ENCODE data around the gene CCDC6. TPM values are rescaled to one million over a fixed set of nuclear protein-coding genes. Genes with fewer than 3 reads are reported as not detected.
"Not testable (repeated sequence)": the region's sequence is repeated elsewhere in the genome, so short reads cannot be mapped to it uniquely, and the experiment has no call there.

Gene CCDC6
- total RNA-seq, 2 experiments from 2014 or later, result 9.5 to 25.4 TPM

GRCh38 chr10:59793919-59794318 lies 112.4 kb downstream of the CCDC6 start:
- TF ChIP-seq EZH2phosphoT487 (IDR thresholded peaks at IDR 0.05; ENCODE audit: borderline replicate concordance, low read depth, low read length), result no peak
- no peak for TF ChIP-seq CTCF (conservative IDR thresholded peaks at IDR 0.05; ENCODE audit: low read length)
- CTCF ChIA-PET (ENCODE audit: unreplicated experiment), result no interaction called here
- Histone ChIP-seq H3K36me3 (ENCODE audit: insufficient read depth, low read length) (peaks cover 70% of the 10 kb centered on the region), H3K4me3 (ENCODE audit: low read depth, low read length, poor library complexity, severe bottlenecking) (no peak overlapping the region), H3K9me3 (ENCODE audit: low read length) (no peaks in the 10 kb centered on the region), H2AFZ (ENCODE audit: low read length) (no peak overlapping the region), H4K20me1 (ENCODE audit: insufficient read depth, low read length) (no peaks in the 10 kb centered on the region), H3K4me1 (ENCODE audit: insufficient read depth, low read length, poor library complexity, severe bottlenecking) (no peaks in the 10 kb centered on the region), H3K27ac (ENCODE audit: low read depth, low read length, poor library complexity, severe bottlenecking) (no peak overlapping the region), H3K9me2 (ENCODE audit: insufficient read depth, low read length) (no peaks in the 10 kb centered on the region), H3K4me2 (ENCODE audit: low read length) (no peak overlapping the region), H3K79me2 (ENCODE audit: insufficient read depth, low read depth, low read length) (no peaks in the 10 kb centered on the region)
- no TSS peak for BruUV-seq (replicated peaks)
- POLR2A ChIA-PET, result interaction anchor here (0.7 kb wide), 2 partner anchors 416 to 457 kb away, joined by 3 read pairs; no protein-coding TSS in a partner anchor
- no peak for DNase-seq (ENCODE audit: low spot score)
- intact Hi-C loops (cut with micrococcal nuclease; ENCODE audit: unreplicated experiment), result no loop called here

- no peak for DNase-seq (ENCODE audit: low spot score)
- H3K9me2 ChIP-seq (ENCODE audit: insufficient read depth, low read length), result no peaks in the 10 kb centered on the region
- H3K4me1 ChIP-seq (ENCODE audit: insufficient read depth, low read length, poor library complexity, severe bottlenecking), result no peaks in the 10 kb centered on the region
- intact Hi-C loops (cut with micrococcal nuclease; ENCODE audit: unreplicated experiment), result no loop called here
- BruUV-seq (replicated peaks), result no TSS peak
- TF ChIP-seq CTCF (conservative IDR thresholded peaks at IDR 0.05; ENCODE audit: low read length) (no peak), EZH2phosphoT487 (IDR thresholded peaks at IDR 0.05; ENCODE audit: borderline replicate concordance, low read depth, low read length) (no peak)
- CTCF ChIA-PET (ENCODE audit: unreplicated experiment), result no interaction called here
- POLR2A ChIA-PET, result no interaction called here
- no peak overlapping the region for H3K27ac ChIP-seq (ENCODE audit: low read depth, low read length, poor library complexity, severe bottlenecking)
- no peaks in the 10 kb centered on the region for H3K79me2 ChIP-seq (ENCODE audit: insufficient read depth, low read depth, low read length)
- no peak overlapping the region for H2AFZ ChIP-seq (ENCODE audit: low read length)
- H3K4me3 ChIP-seq (ENCODE audit: low read depth, low read length, poor library complexity, severe bottlenecking), result no peak overlapping the region
- H3K36me3 ChIP-seq (ENCODE audit: insufficient read depth, low read length), result peaks cover 65% of the 10 kb centered on the region
- no peaks in the 10 kb centered on the region for H4K20me1 ChIP-seq (ENCODE audit: insufficient read depth, low read length)
- no peaks in the 10 kb centered on the region for H3K9me3 ChIP-seq (ENCODE audit: low read length)
- H3K4me2 ChIP-seq (ENCODE audit: low read length), result no peak overlapping the region
These were observed 113.5 kb downstream of the CCDC6 start for GRCh38 chr10:59792812-59793211.

DNA sequence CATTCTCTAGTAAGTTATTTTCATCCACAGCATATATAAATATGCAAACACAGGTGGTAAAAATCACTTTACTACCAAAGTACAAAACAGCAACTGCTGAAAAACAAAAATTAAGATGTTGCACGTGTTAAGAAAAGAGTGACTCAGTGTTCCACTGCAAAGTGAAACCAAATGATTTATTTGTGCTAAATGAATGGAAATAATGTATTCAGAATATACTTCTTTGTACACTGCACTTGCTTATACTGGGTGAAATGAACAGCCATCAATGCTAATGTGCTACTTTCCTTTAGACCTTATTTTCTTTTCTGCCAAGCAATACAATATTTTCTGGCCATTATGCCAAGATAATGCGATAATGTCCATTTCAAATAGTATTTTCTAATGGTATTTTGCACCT lies 114.8 kb downstream of the CCDC6 start:
- Histone ChIP-seq H3K36me3 (ENCODE audit: insufficient read depth, low read length) (peaks cover 53% of the 10 kb centered on the region), H3K27ac (ENCODE audit: low read depth, low read length, poor library complexity, severe bottlenecking) (no peak overlapping the region), H3K9me2 (ENCODE audit: insufficient read depth, low read length) (no peaks in the 10 kb centered on the region), H4K20me1 (ENCODE audit: insufficient read depth, low read length) (no peaks in the 10 kb centered on the region), H2AFZ (ENCODE audit: low read length) (no peak overlapping the region), H3K4me1 (ENCODE audit: insufficient read depth, low read length, poor library complexity, severe bottlenecking) (no peaks in the 10 kb centered on the region), H3K9me3 (ENCODE audit: low read length) (no peaks in the 10 kb centered on the region), H3K4me3 (ENCODE audit: low read depth, low read length, poor library complexity, severe bottlenecking) (no peak overlapping the region), H3K79me2 (ENCODE audit: insufficient read depth, low read depth, low read length) (no peaks in the 10 kb centered on the region), H3K4me2 (ENCODE audit: low read length) (no peak overlapping the region)
- no TSS peak for BruUV-seq (replicated peaks)
- TF ChIP-seq CTCF (conservative IDR thresholded peaks at IDR 0.05; ENCODE audit: low read length) (no peak), EZH2phosphoT487 (IDR thresholded peaks at IDR 0.05; ENCODE audit: borderline replicate concordance, low read depth, low read length) (no peak)
- no peak for DNase-seq (ENCODE audit: low spot score)
- POLR2A ChIA-PET, result no interaction called here
- intact Hi-C loops (cut with micrococcal nuclease; ENCODE audit: unreplicated experiment), result no loop called here
- CTCF ChIA-PET (ENCODE audit: unreplicated experiment), result no interaction called here

GRCh38 chr10:59790080-59790479 lies 116.3 kb downstream of the CCDC6 start:
- H3K9me2 ChIP-seq (ENCODE audit: insufficient read depth, low read length); H3K4me2 ChIP-seq (ENCODE audit: low read length); H3K4me1 ChIP-seq (ENCODE audit: insufficient read depth, low read length, poor library complexity, severe bottlenecking); H3K4me3 ChIP-seq (ENCODE audit: low read depth, low read length, poor library complexity, severe bottlenecking); BruUV-seq (replicated peaks); H3K9me3 ChIP-seq (ENCODE audit: low read length); H2AFZ ChIP-seq (ENCODE audit: low read length); H4K20me1 ChIP-seq (ENCODE audit: insufficient read depth, low read length); CTCF ChIA-PET (ENCODE audit: unreplicated experiment); DNase-seq (ENCODE audit: low spot score); intact Hi-C loops (cut with micrococcal nuclease; ENCODE audit: unreplicated experiment); H3K27ac ChIP-seq (ENCODE audit: low read depth, low read length, poor library complexity, severe bottlenecking); H3K79me2 ChIP-seq (ENCODE audit: insufficient read depth, low read depth, low read length): not testable (repeated sequence)
- peaks cover 46% of the 10 kb centered on the region for H3K36me3 ChIP-seq (ENCODE audit: insufficient read depth, low read length)
- POLR2A ChIA-PET, result interaction anchor here (0.6 kb wide), 1 partner anchor 111 kb away, joined by 3 read pairs; no protein-coding TSS in a partner anchor

- BruUV-seq (replicated peaks); DNase-seq (ENCODE audit: low spot score); H3K27ac ChIP-seq (ENCODE audit: low read depth, low read length, poor library complexity, severe bottlenecking); POLR2A ChIA-PET; intact Hi-C loops (cut with micrococcal nuclease; ENCODE audit: unreplicated experiment); H3K79me2 ChIP-seq (ENCODE audit: insufficient read depth, low read depth, low read length); H3K4me2 ChIP-seq (ENCODE audit: low read length); H3K9me3 ChIP-seq (ENCODE audit: low read length); H2AFZ ChIP-seq (ENCODE audit: low read length); H4K20me1 ChIP-seq (ENCODE audit: insufficient read depth, low read length); H3K4me1 ChIP-seq (ENCODE audit: insufficient read depth, low read length, poor library complexity, severe bottlenecking); CTCF ChIA-PET (ENCODE audit: unreplicated experiment); H3K4me3 ChIP-seq (ENCODE audit: low read depth, low read length, poor library complexity, severe bottlenecking); H3K9me2 ChIP-seq (ENCODE audit: insufficient read depth, low read length): not testable (repeated sequence)
- peaks cover 35% of the 10 kb centered on the region for H3K36me3 ChIP-seq (ENCODE audit: insufficient read depth, low read length)
These were observed 117.4 kb downstream of the CCDC6 start for GRCh38 chr10:59788914-59789313.

Measured in OCI-LY7 (cell line).